Left ventricle myocardium superior (tissue), 1 donor: Measurements from ENCODE around the gene PIAS4. TPM values are rescaled to one million over a fixed set of nuclear protein-coding genes. Genes with fewer than 3 reads are reported as not detected.
"Not testable (repeated sequence)": the region's sequence is repeated elsewhere in the genome, so short reads cannot be mapped to it uniquely, and the experiment has no call there.

Source experiments
- ATAC-seq: fragments of 200-7000 bp; cut with Tn5 transposase; one replicate; pipeline ENCODE4 v1.9.1; 2020; ENCODE audit warnings: mild to moderate bottlenecking, moderate library complexity
- DNase-seq: peaks from one replicate; pipeline ENCODE4 v3.0.0-alpha.2; 2020
- intact Hi-C: fragments of 100-400 bp; cut with micrococcal nuclease; formaldehyde crosslinking; loops from one replicate; pipeline ENCODE4 v1.11.0; 2022
- total RNA-seq: library from RNA; stranded (reverse); fragmentation: NEBNext Ultra II Directional; extraction: Animal tissue kit (Norgen Biotek cat#: 25700); gene quantifications from one replicate; pipeline ENCODE4 v1.2.1, GENCODE V29; 2021
- donor health status: DM: no; HTN: yes; CAD: no; lungs with severe emphysema.

Gene PIAS4
- total RNA-seq, 1 donor from 2014 or later: 19.8 TPM

GRCh38 chr19:3986260-3987041 lies 21.1 kb upstream of the PIAS4 start:
- ATAC-seq (peak; percentile 66), DNase-seq (no peak)
- intact Hi-C loops: no loop called here

- ATAC-seq (peak; percentile 13), DNase-seq (peak; percentile 95)
- intact Hi-C loops: no loop called here
Observed at GRCh38 chr19:3987619-3988371, 19.7 kb upstream of the PIAS4 start.

- intact Hi-C loops: no loop called here
- ATAC-seq (no peak), DNase-seq (no peak)
Observed at GRCh38 chr19:3990815-3991117, 16.8 kb upstream of the PIAS4 start.

GRCh38 chr19:3995607-3996006 lies 11.9 kb upstream of the PIAS4 start:
- DNase-seq (no peak), ATAC-seq (no peak)
- intact Hi-C loops: no loop called here

GRCh38 chr19:3998667-3999412 lies 8.7 kb upstream of the PIAS4 start:
- ATAC-seq, intact Hi-C loops, DNase-seq: not testable (repeated sequence)

- DNase-seq, intact Hi-C loops, ATAC-seq: not testable (repeated sequence)
Observed at GRCh38 chr19:4000798-4001197, 6.7 kb upstream of the PIAS4 start.

- DNase-seq: not testable (repeated sequence)
Observed at GRCh38 chr19:4005436-4005835, 2.1 kb upstream of the PIAS4 start.

GRCh38 chr19:4007836-4008539 lies 452 bp downstream of the PIAS4 start:
- intact Hi-C loops: no loop called here
- DNase-seq (peak; percentile 48), ATAC-seq (peak; percentile 5)

More at GRCh38 chr19:4005436-4005835, 2.1 kb upstream of the PIAS4 start:
- ATAC-seq, intact Hi-C loops: not testable (repeated sequence)

GRCh38 chr19:4009990-4010807 lies 2.7 kb downstream of the PIAS4 start:
- intact Hi-C loops: no loop called here
- no peak for ATAC-seq
- no peak for DNase-seq

- ATAC-seq: no peak
- intact Hi-C loops: no loop called here
- DNase-seq: no peak
Observed at GRCh38 chr19:4010808-4011110, 3.2 kb downstream of the PIAS4 start.

GRCh38 chr19:4011430-4011829 lies 3.9 kb downstream of the PIAS4 start:
- intact Hi-C loops, ATAC-seq, DNase-seq: not testable (repeated sequence)

- DNase-seq (no peak), ATAC-seq (no peak)
- intact Hi-C loops: no loop called here
Observed at GRCh38 chr19:4012092-4012974, 4.8 kb downstream of the PIAS4 start.

- DNase-seq (no peak), ATAC-seq (no peak)
- intact Hi-C loops: no loop called here
Observed at GRCh38 chr19:4012975-4013634, 5.6 kb downstream of the PIAS4 start.

- peak; percentile 8 for ATAC-seq
- intact Hi-C loops: no loop called here
Observed at GRCh38 chr19:4013886-4014540, 6.5 kb downstream of the PIAS4 start.

GRCh38 chr19:4014541-4015491 lies 7.3 kb downstream of the PIAS4 start:
- intact Hi-C loops: no loop called here
- DNase-seq: peak; percentile 65
- ATAC-seq: peak; percentile 49

More at GRCh38 chr19:4013886-4014540, 6.5 kb downstream of the PIAS4 start:
- no peak for DNase-seq
